IMR-90 (cell line): ENCODE measurements around the gene HDAC9. TPM values are rescaled to one million over a fixed set of nuclear protein-coding genes. Genes with fewer than 3 reads are reported as not detected.

ENCODE experiments used
- ATAC-seq: fragments of 200-7000 bp; cut with Tn5 transposase; 2 replicates; pipeline ENCODE4 v1.9.1; 2020; ENCODE audit warnings: low read depth, mild to moderate bottlenecking, moderate library complexity
- BruUV-seq: library from RNA; stranded (reverse); fragments of 400-500 nt; replicated peaks from 2 replicates; lab custom pipeline; 2021; lab: Mats Ljungman, UMichigan
- CTCF ChIA-PET: fragments of 300-600 bp; formaldehyde crosslinking; extraction: SDS; loops from one replicate; lab custom pipeline; 2021; ENCODE audit warnings: antibody characterized with exemption; lab: Yijun Ruan, JAX
- POLR2A ChIA-PET: fragments of 300-600 bp; sonication (Branson Sonifier 250); formaldehyde crosslinking; loops from one replicate; lab custom pipeline; 2022; ENCODE audit warnings: antibody characterized with exemption; ENCODE audit not compliant: unreplicated experiment; lab: Charles Lee
- DNase-seq: peaks from one replicate; pipeline ENCODE4 v3.0.0; 2013
- H2AFZ ChIP-seq: replicated peaks from 2 replicates; pipeline ENCODE3; 2013; ENCODE audit warnings: low read length, mild to moderate bottlenecking; ENCODE audit not compliant: poor library complexity
- H2AK5ac ChIP-seq: 2 replicates; pipeline ENCODE4 v1.6.1; 2013; ENCODE audit warnings: low read depth, low read length, inconsistent platforms
- H2AK9ac ChIP-seq: replicated peaks from 2 replicates; pipeline ENCODE3; 2013; ENCODE audit warnings: mild to moderate bottlenecking, low read depth, low read length, moderate library complexity; ENCODE audit not compliant: poor library complexity
- H2BK120ac ChIP-seq: 2 replicates; pipeline ENCODE4 v1.6.1; 2013; ENCODE audit warnings: low read depth, low read length, inconsistent platforms
- H2BK15ac ChIP-seq: 3 replicates; pipeline ENCODE4 v1.6.1; 2013; ENCODE audit warnings: low read depth, low read length, inconsistent platforms
- H2BK20ac ChIP-seq: 2 replicates; pipeline ENCODE4 v1.6.1; 2013; ENCODE audit warnings: low read depth, mild to moderate bottlenecking, inconsistent platforms, low read length, moderate library complexity
- H2BK5ac ChIP-seq: 2 replicates; pipeline ENCODE4 v1.6.1; 2013; ENCODE audit warnings: mild to moderate bottlenecking, low read depth, low read length, inconsistent platforms; ENCODE audit not compliant: poor library complexity, severe bottlenecking
- H3K14ac ChIP-seq: replicated peaks from 2 replicates; pipeline ENCODE4 v1.6.1; 2013; ENCODE audit warnings: low read depth, low read length, inconsistent platforms
- H3K18ac ChIP-seq: 2 replicates; pipeline ENCODE4 v1.6.1; 2013; ENCODE audit warnings: low read depth, low read length, control low read depth
- H3K23ac ChIP-seq: 2 replicates; pipeline ENCODE4 v1.6.1; 2013; ENCODE audit warnings: low read depth, low read length, inconsistent platforms
- H3K27ac ChIP-seq: 2 replicates; pipeline ENCODE4 v1.5.1; 2013; ENCODE audit warnings: mild to moderate bottlenecking, control low read depth, low read length; ENCODE audit not compliant: insufficient read depth
- H3K27me3 ChIP-seq: 2 replicates; pipeline ENCODE4 v1.6.1; 2013; ENCODE audit warnings: low read length; ENCODE audit not compliant: control insufficient read depth, insufficient read depth
- H3K36me3 ChIP-seq: 2 replicates; pipeline ENCODE4 v1.6.1; 2013; ENCODE audit warnings: low read length, mixed read lengths; ENCODE audit not compliant: control insufficient read depth, insufficient read depth
- H3K4ac ChIP-seq: 2 replicates; pipeline ENCODE4 v1.6.1; 2013; ENCODE audit warnings: low read depth, low read length, inconsistent platforms
- H3K4me1 ChIP-seq: 2 replicates; pipeline ENCODE4 v1.6.1; 2013; ENCODE audit warnings: low read length, mixed read lengths; ENCODE audit not compliant: control insufficient read depth, insufficient read depth
- H3K4me2 ChIP-seq: 2 replicates; pipeline ENCODE4 v1.6.1; 2013; ENCODE audit warnings: low read depth, mild to moderate bottlenecking, control low read depth, low read length, moderate library complexity
- H3K4me3 ChIP-seq: 2 replicates; pipeline ENCODE4 v1.5.1; 2013; ENCODE audit warnings: low read depth, mild to moderate bottlenecking, control low read depth, low read length, moderate library complexity; ENCODE audit not compliant: insufficient read depth
- H3K56ac ChIP-seq: 2 replicates; pipeline ENCODE4 v1.6.1; 2013; ENCODE audit warnings: low read length, inconsistent platforms; ENCODE audit not compliant: insufficient read depth; ENCODE audit errors: extremely low read depth
- H3K79me1 ChIP-seq, 2 experiments: 2 replicates each; pipeline ENCODE4 v1.6.1; 2013; ENCODE audit warnings: low read length in 2 of 2, inconsistent platforms in 1 of 2, low read depth in 1 of 2
- H3K9ac ChIP-seq: 2 replicates; pipeline ENCODE4 v1.6.1; 2013; ENCODE audit warnings: low read depth, low read length, control low read depth
- H3K9me1 ChIP-seq: 2 replicates; pipeline ENCODE4 v1.6.1; 2013; ENCODE audit warnings: low read length, inconsistent platforms; ENCODE audit not compliant: insufficient read depth
- H3K9me3 ChIP-seq: 2 replicates; pipeline ENCODE4 v1.6.1; 2013; ENCODE audit warnings: low read length; ENCODE audit not compliant: control insufficient read depth, insufficient read depth
- H4K20me1 ChIP-seq: 2 replicates; pipeline ENCODE4 v1.6.1; 2013; ENCODE audit warnings: low read length, inconsistent platforms; ENCODE audit not compliant: insufficient read depth
- H4K5ac ChIP-seq: 2 replicates; pipeline ENCODE4 v1.6.1; 2013; ENCODE audit warnings: mild to moderate bottlenecking, low read depth, low read length, control low read depth
- H4K8ac ChIP-seq, 2 experiments: 2 replicates each; pipeline ENCODE4 v1.6.1; 2013; ENCODE audit warnings: low read depth in 2 of 2, low read length in 2 of 2, control low read depth in 1 of 2, inconsistent platforms in 1 of 2
- H4K91ac ChIP-seq: 2 replicates; pipeline ENCODE4 v1.6.1; 2013; ENCODE audit warnings: low read depth, low read length, inconsistent platforms; ENCODE audit not compliant: insufficient read depth
- CEBPB ChIP-seq: IDR thresholded peaks from 2 replicates; pipeline ENCODE4 v1.6.1; 2012; ENCODE audit warnings: low read depth, low read length, improper control_type of control experiment
- CTCF ChIP-seq: conservative IDR thresholded peaks from 2 replicates; pipeline ENCODE4 v1.5.1; 2012; ENCODE audit warnings: mild to moderate bottlenecking, low read depth, low read length, improper control_type of control experiment
- ELK1 ChIP-seq: fragments of 150-350 bp; IDR thresholded peaks from 2 replicates; pipeline ENCODE4 v1.6.1; 2016; ENCODE audit warnings: low read depth, mild to moderate bottlenecking, low read length, moderate library complexity, borderline replicate concordance
- MAFK ChIP-seq: IDR thresholded peaks from 2 replicates; pipeline ENCODE4 v1.6.1; 2012; ENCODE audit warnings: low read depth, low read length, improper control_type of control experiment
- POLR2A ChIP-seq: IDR thresholded peaks from 2 replicates; pipeline ENCODE4 v1.6.1; 2012; ENCODE audit warnings: mild to moderate bottlenecking, low read depth, low read length
- RAD21 ChIP-seq: IDR thresholded peaks from 2 replicates; pipeline ENCODE4 v1.6.1; 2012; ENCODE audit warnings: low read length, improper control_type of control experiment
- SMC3 ChIP-seq: fragments of 150-350 bp; IDR thresholded peaks from 2 replicates; pipeline ENCODE4 v1.6.1; 2016; ENCODE audit warnings: low read depth, mild to moderate bottlenecking, antibody characterized with exemption, low read length, moderate library complexity
- WGBS, 2 experiments: methylation state at CpG; one replicate each; pipeline versions ENCODE4 v1.1.5 to v1.1.7; 2013; ENCODE audit warnings: missing lambda C conversion rate in 2 of 2; ENCODE audit not compliant: insufficient read length in 1 of 2; ENCODE audit errors: extremely low coverage in 2 of 2; 5-methylcytosine and 5-hydroxymethylcytosine counted together
- dilution Hi-C: fragments of 300-500 bp; cut with HindIII; formaldehyde crosslinking; loops from one replicate; pipeline ENCODE4 v1.14.3; 2018; ENCODE audit warnings: low sequenced_read_pairs; ENCODE audit not compliant: unreplicated experiment
- in situ Hi-C: fragments of 300-500 bp; cut with MboI; formaldehyde crosslinking; loops from 3 replicates; pipeline ENCODE4 v1.14.3; 2019; ENCODE audit warnings: low sequenced_read_pairs, inconsistent platforms, mixed read lengths
- intact Hi-C: fragments of 100-400 bp; cut with micrococcal nuclease; formaldehyde crosslinking; loops from 2 replicates; pipeline ENCODE4 v1.10.0; 2022
- polyA plus RNA-seq, 3 experiments: library from polyadenylated mRNA; depleted of rRNA; stranded (reverse); fragments of >200 nt; gene quantifications; 2 replicates each; pipeline ENCODE4 v1.2.3, GENCODE V29; 2012; ENCODE audit warnings: low replicate concordance in 1 of 3
- total RNA-seq: library from RNA; depleted of rRNA; stranded (reverse); fragments of >200 nt; gene quantifications from 2 replicates; pipeline ENCODE4 v1.2.3, GENCODE V29; 2012
- TF ChIP-seq, protein P1 (sequence below): fragments of 150-350 bp; IDR thresholded peaks from 2 replicates; pipeline ENCODE4 v1.6.1; 2017; ENCODE audit warnings: mild to moderate bottlenecking, antibody characterized with exemption, low read length, low read depth

The HDAC9 gene
- total and polyA plus RNA-seq, 2 of the 4 experiments (the other 2 are of a cell fraction), result 4.3 to 24.7 TPM

DNA sequence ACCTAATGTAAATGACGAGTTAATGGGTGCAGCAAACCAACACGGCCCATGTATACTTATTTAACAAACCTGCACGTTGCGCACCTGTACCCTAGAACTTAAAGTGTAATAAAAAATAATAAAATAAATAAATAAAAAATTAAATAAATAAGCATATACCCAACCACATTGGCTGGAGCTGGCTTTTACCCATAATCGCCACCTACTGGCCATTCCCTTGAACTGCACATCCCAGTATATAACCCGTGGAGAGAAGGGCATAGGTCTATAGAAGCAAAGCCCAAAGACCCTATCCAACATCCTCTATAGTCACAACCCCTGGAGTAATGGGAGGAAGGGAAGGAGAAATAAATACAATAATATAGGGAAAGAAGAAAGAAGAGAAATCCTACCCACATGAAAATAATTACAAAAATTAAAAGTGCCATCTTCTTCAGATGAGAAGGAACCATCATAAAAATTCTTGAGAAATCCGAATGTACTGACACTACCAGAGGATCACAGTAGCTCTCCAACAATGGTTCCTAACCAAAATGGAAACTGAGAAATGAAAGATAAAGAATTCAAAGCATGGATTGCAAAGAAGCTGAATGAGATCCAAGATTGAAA is 556.3 kb downstream of the HDAC9 start:
- H3K4ac ChIP-seq, result no peak overlapping the region
- H4K20me1 ChIP-seq, result no peaks in the 10 kb centered on the region
- H3K9me3 ChIP-seq, result no peaks in the 10 kb centered on the region
- no peak overlapping the region for H3K9ac ChIP-seq
- H2AK9ac ChIP-seq, result no peak overlapping the region
- H3K4me3 ChIP-seq, result no peak overlapping the region
- H4K5ac ChIP-seq, result no peak overlapping the region
- H3K79me1 ChIP-seq, result no peaks in the 10 kb centered on the region
- H4K8ac ChIP-seq, result no peak overlapping the region
- no peak overlapping the region for H3K27ac ChIP-seq
- WGBS, 2 experiments, result no CpG with 5 or more reads among the region's 7 CpGs
- H3K56ac ChIP-seq, result no peak overlapping the region
- no TSS peak for BruUV-seq
- no peak overlapping the region for H2AK5ac ChIP-seq
- H2BK120ac ChIP-seq, result no peak overlapping the region
- ATAC-seq (peak; percentile 65), DNase-seq (peak; percentile 38)
- ChIA-PET POLR2A (no interaction called here), CTCF (interaction anchor here (0.6 to 0.8 kb wide), 4 partner anchors 20 to 298 kb away, joined by 3 to 4 read pairs (median 3); no protein-coding TSS in a partner anchor)
- H3K4me1 ChIP-seq, result no peaks in the 10 kb centered on the region
- H3K27me3 ChIP-seq, result no peaks in the 10 kb centered on the region
- no peak overlapping the region for H3K23ac ChIP-seq
- H3K9me1 ChIP-seq, result no peaks in the 10 kb centered on the region
- TF ChIP-seq SMC3 (peak; percentile 64), CEBPB (no peak), ELK1 (no peak), CTCF (peak; percentile 57), MAFK (no peak), POLR2A (no peak), RAD21 (peak; percentile 64)
- TF ChIP-seq, protein P1, sequence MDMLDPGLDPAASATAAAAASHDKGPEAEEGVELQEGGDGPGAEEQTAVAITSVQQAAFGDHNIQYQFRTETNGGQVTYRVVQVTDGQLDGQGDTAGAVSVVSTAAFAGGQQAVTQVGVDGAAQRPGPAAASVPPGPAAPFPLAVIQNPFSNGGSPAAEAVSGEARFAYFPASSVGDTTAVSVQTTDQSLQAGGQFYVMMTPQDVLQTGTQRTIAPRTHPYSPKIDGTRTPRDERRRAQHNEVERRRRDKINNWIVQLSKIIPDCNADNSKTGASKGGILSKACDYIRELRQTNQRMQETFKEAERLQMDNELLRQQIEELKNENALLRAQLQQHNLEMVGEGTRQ, result no peak
- H4K91ac ChIP-seq, result no peak overlapping the region
- intact Hi-C loops (loop anchor here (5.0 kb wide), 1 partner anchor 360 kb away; no protein-coding TSS in a partner anchor), in situ Hi-C loops (no loop called here), dilution Hi-C loops (no loop called here)
- H2BK15ac ChIP-seq, result no peak overlapping the region
- no peak overlapping the region for H3K18ac ChIP-seq
- H3K4me2 ChIP-seq, result no peak overlapping the region
- no peak overlapping the region for H2AFZ ChIP-seq
- no peak overlapping the region for H3K14ac ChIP-seq
- H2BK20ac ChIP-seq, result no peak overlapping the region
- no peak overlapping the region for H2BK5ac ChIP-seq
- no peaks in the 10 kb centered on the region for H3K36me3 ChIP-seq
